ENCODE measurements around the gene PDK4. TPM values are rescaled to one million over a fixed set of nuclear protein-coding genes. Genes with fewer than 3 reads are reported as not detected.
"Not testable (repeated sequence)": the region's sequence is repeated elsewhere in the genome, so short reads cannot be mapped to it uniquely, and the experiment has no call there.

The PDK4 gene
- polyA plus RNA-seq, 4 donors, result 9.1 to 210 (median 84.3) TPM

DNA sequence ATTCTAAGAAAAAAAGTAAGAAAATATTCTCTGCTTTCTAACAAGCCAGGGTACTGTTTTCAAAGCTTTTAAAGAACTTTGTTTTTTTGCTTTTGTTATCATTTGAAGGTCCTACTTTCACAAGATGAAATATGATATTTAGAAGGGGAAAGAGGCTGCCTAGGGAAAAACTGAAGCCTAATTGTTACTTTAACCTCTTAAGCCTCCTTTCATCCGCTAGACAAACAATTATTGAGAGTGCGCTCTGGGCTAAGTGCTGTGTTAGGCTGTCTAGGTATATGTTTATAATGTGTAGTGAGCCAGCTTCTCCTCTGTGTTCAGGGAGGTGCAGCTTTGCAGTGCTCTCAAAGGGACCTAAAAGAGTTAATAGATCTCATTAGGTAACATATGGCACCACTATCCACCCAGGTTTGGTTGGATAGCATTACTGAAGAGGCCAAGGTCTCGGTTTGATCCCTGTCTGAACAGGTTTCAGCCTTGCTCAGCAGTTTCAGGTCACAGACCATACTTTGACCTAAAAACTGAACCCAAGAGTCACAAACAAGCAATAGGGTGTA lies 17.9 kb downstream of the PDK4 start:
- no peaks in the 10 kb centered on the region for H3K27me3 ChIP-seq (ENCODE audit: control insufficient read depth in 3 of 3, insufficient read depth in 3 of 3, low read length in 3 of 3)
- peak; percentile 54 to 80 for DNase-seq
- H3K4me3 ChIP-seq (ENCODE audit: low read depth in 1 of 3, low read length in 3 of 3), result no peak overlapping the region
- no peak for FAIRE-seq
- H3K4me1 ChIP-seq (ENCODE audit: control insufficient read depth in 3 of 3, insufficient read depth in 2 of 3, low read depth in 1 of 3, low read length in 2 of 3), result peaks cover 0 to 7% (median 0%) of the 10 kb centered on the region in 3 donors
- 54 to 70% (median 66%) methylated on average over 3 of the region's 3 CpGs for WGBS, 3 donors
- peaks cover 0 to 3% of the 10 kb centered on the region in 2 donors for H3K9me3 ChIP-seq (ENCODE audit: control insufficient read depth in 2 of 2, insufficient read depth in 1 of 2, low read depth in 1 of 2, low read length in 1 of 2)
- H3K27ac ChIP-seq (ENCODE audit: low read depth in 1 of 3, low read length in 2 of 3), result peak overlapping the region in 1 of 3 donors; percentile 32
- no peaks in the 10 kb centered on the region for H3K36me3 ChIP-seq (ENCODE audit: control insufficient read depth in 3 of 3, insufficient read depth in 2 of 3, low read depth in 1 of 3, low read length in 3 of 3)

DNA sequence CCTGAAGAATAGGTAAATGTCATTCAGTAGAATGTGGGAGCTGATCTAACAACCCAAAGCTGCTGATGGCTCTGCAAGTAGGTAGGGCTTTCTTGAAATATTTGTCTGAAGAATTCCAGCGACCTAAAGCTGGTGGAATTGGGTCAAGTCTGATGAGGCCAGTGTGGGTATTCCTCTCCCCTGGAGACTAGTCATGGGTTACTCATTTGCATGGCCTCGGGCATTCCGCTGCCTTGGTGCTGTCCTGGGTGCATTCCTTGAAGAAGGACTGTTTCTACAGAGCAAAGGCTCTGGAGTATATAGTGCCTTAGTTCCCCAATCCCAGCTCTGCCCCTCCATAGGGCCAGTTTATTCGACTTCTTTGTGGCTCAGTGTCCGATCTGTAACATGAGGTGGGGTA lies 19.2 kb downstream of the PDK4 start:
- Histone ChIP-seq H3K36me3 (ENCODE audit: control insufficient read depth in 3 of 3, insufficient read depth in 2 of 3, low read depth in 1 of 3, low read length in 3 of 3) (no peaks in the 10 kb centered on the region), H3K9me3 (ENCODE audit: control insufficient read depth in 2 of 2, insufficient read depth in 1 of 2, low read depth in 1 of 2, low read length in 1 of 2) (peaks cover 0 to 3% of the 10 kb centered on the region in 2 donors), H3K4me3 (ENCODE audit: low read depth in 1 of 3, low read length in 3 of 3) (no peak overlapping the region), H3K27me3 (ENCODE audit: control insufficient read depth in 3 of 3, insufficient read depth in 3 of 3, low read length in 3 of 3) (no peaks in the 10 kb centered on the region), H3K27ac (ENCODE audit: low read depth in 1 of 3, low read length in 2 of 3) (no peak overlapping the region), H3K4me1 (ENCODE audit: control insufficient read depth in 3 of 3, insufficient read depth in 2 of 3, low read depth in 1 of 3, low read length in 2 of 3) (peaks cover 0 to 7% (median 0%) of the 10 kb centered on the region in 3 donors)
- FAIRE-seq (no peak), DNase-seq (no peak)
- WGBS, 3 donors, result 73 to 85% (median 73%) methylated on average over 5 of the region's 5 CpGs

DNA sequence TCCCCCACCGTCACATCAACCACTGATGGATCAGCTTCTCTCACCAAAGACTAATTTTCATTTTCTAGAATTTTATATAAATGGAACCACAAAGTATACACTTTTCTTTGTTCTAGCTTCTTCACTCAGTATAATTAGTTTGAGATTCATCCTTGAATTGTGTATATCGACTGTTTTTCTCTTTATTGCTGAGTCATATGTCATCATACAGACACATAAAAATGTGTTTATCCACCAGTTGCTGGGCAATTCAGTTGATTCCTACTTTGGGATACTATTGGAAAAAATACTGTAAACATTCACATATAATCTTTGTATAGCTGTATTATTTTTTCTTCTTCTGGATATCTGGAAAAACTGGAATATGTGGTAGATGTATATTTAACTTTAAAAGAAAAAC lies 26.6 kb downstream of the PDK4 start:
- Histone ChIP-seq H3K27ac (ENCODE audit: low read depth in 1 of 3, low read length in 2 of 3) (no peak overlapping the region), H3K27me3 (ENCODE audit: control insufficient read depth in 3 of 3, insufficient read depth in 3 of 3, low read length in 3 of 3) (no peaks in the 10 kb centered on the region), H3K4me3 (ENCODE audit: low read depth in 1 of 3, low read length in 3 of 3) (no peak overlapping the region), H3K36me3 (ENCODE audit: control insufficient read depth in 3 of 3, insufficient read depth in 2 of 3, low read depth in 1 of 3, low read length in 3 of 3) (no peaks in the 10 kb centered on the region), H3K9me3 (ENCODE audit: control insufficient read depth in 2 of 2, insufficient read depth in 1 of 2, low read depth in 1 of 2, low read length in 1 of 2) (no peaks in the 10 kb centered on the region), H3K4me1 (ENCODE audit: control insufficient read depth in 3 of 3, insufficient read depth in 2 of 3, low read depth in 1 of 3, low read length in 2 of 3) (no peaks in the 10 kb centered on the region)
- FAIRE-seq, result no peak
- DNase-seq, result no peak
- WGBS, 3 donors, result 82 to 90% (median 90%) methylated on average over 2 of the region's 2 CpGs

DNA sequence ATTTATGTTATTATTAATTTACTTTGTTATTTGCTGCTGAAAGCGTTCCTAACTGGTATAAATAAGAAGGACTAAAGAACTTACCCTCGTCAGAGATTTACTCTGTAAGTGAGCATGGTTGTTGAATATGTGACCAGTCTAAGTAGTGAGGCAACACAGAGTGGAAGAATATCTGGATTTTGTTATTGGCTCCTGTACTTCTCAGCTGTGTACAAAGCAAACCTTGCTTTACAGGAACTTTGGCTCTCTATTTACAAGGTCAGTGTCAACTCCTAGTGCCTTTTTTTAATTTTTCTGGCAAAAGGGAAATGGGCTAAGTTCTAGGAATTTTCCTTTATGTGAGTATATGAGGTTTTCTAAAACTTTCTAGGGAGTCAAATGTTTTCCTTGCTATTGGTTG lies 35.6 kb downstream of the PDK4 start:
- 69 to 80% (median 73%) methylated on average over 2 of the region's 2 CpGs for WGBS, 3 donors
- no peaks in the 10 kb centered on the region for H3K27me3 ChIP-seq (ENCODE audit: control insufficient read depth in 3 of 3, insufficient read depth in 3 of 3, low read length in 3 of 3)
- no peak for DNase-seq
- no peaks in the 10 kb centered on the region for H3K9me3 ChIP-seq (ENCODE audit: control insufficient read depth in 2 of 2, insufficient read depth in 1 of 2, low read depth in 1 of 2, low read length in 1 of 2)
- H3K4me1 ChIP-seq (ENCODE audit: control insufficient read depth in 3 of 3, insufficient read depth in 2 of 3, low read depth in 1 of 3, low read length in 2 of 3), result peaks cover 0 to 7% (median 3%) of the 10 kb centered on the region in 3 donors
- no peaks in the 10 kb centered on the region for H3K36me3 ChIP-seq (ENCODE audit: control insufficient read depth in 3 of 3, insufficient read depth in 2 of 3, low read depth in 1 of 3, low read length in 3 of 3)
- H3K27ac ChIP-seq (ENCODE audit: low read depth in 1 of 3, low read length in 2 of 3), result no peak overlapping the region
- no peak for FAIRE-seq
- no peak overlapping the region for H3K4me3 ChIP-seq (ENCODE audit: low read depth in 1 of 3, low read length in 3 of 3)

DNA sequence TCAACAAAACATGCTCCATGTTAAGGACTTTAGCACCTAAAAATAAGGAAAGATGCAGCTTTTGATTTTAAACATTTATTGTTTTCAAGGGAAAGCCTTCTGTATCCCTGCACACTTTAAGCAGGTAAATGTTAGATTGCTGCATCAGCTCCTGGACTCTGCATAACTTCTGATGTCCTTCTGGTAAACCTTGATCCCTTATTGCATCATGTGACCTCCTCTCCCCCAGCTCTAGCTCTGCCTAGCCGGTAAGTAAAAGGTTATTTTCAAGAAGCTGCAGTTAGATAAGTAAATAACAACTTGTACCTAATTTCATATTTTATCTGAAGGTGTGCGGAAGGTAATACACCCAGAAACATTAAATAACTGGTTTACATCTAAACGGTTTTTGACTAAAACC lies 37.5 kb downstream of the PDK4 start:
- peaks cover 0 to 14% (median 3%) of the 10 kb centered on the region in 3 donors for H3K4me1 ChIP-seq (ENCODE audit: control insufficient read depth in 3 of 3, insufficient read depth in 2 of 3, low read depth in 1 of 3, low read length in 2 of 3)
- no peak for FAIRE-seq
- DNase-seq, result peak; percentile 79 to 80
- H3K4me3 ChIP-seq (ENCODE audit: low read depth in 1 of 3, low read length in 3 of 3), result no peak overlapping the region
- H3K27ac ChIP-seq (ENCODE audit: low read depth in 1 of 3, low read length in 2 of 3), result peak overlapping the region in 1 of 3 donors; percentile 31
- 14 to 62% (median 30%) methylated on average over 3 of the region's 3 CpGs for WGBS, 3 donors
- H3K36me3 ChIP-seq (ENCODE audit: control insufficient read depth in 3 of 3, insufficient read depth in 2 of 3, low read depth in 1 of 3, low read length in 3 of 3), result no peaks in the 10 kb centered on the region
- H3K27me3 ChIP-seq (ENCODE audit: control insufficient read depth in 3 of 3, insufficient read depth in 3 of 3, low read length in 3 of 3), result no peaks in the 10 kb centered on the region
- H3K9me3 ChIP-seq (ENCODE audit: control insufficient read depth in 2 of 2, insufficient read depth in 1 of 2, low read depth in 1 of 2, low read length in 1 of 2), result no peaks in the 10 kb centered on the region

DNA sequence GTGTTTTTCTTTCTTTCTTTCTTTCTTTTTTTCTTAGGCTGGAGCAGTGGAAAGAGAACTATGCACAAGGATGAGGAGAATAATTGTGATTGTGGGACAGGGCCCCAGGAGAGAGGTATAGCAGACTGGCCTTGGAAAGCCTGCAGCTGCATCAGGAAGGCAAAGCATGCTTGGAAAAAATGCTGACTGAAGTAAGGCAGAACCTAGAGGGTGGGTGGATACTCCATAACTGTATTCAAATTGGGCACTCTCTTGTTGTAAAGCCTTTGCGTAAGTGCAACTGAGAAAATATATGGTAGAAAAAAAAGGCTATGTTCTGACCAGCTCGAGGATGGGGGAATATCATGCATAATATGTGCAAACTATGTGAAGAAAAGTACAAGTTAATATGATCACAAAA lies 39.5 kb downstream of the PDK4 start:
- no peak overlapping the region for H3K4me3 ChIP-seq (ENCODE audit: low read depth in 1 of 3, low read length in 3 of 3)
- 89 to 91% (median 91%) methylated on average over 2 of the region's 2 CpGs for WGBS, 3 donors
- no peak for FAIRE-seq

DNA sequence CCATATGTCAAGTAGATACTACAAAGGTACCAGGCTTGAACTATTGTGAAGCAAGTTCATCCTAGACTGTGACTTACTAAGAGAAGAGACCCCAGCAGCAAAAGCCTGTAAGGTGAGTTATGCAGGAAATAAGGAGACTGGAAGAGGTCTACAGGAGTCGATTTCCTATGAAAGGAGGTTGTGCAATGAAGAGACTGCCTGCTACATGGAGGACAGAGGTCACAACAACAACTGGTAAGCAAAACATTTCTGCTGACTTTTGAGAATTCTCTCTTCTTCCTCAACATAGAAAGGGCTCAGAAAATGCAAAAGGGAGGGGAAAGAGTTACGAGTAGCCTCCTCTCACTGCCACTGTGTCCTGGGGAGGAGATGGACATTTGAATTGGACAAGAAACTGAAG lies 42.4 kb downstream of the PDK4 start:
- FAIRE-seq, result no peak
- peak; percentile 76 to 79 for DNase-seq
- 49 to 58% (median 49%) methylated on average over 2 of the region's 2 CpGs for WGBS, 3 donors
- Histone ChIP-seq H3K36me3 (ENCODE audit: control insufficient read depth in 3 of 3, insufficient read depth in 2 of 3, low read depth in 1 of 3, low read length in 3 of 3) (no peaks in the 10 kb centered on the region), H3K27ac (ENCODE audit: low read depth in 1 of 3, low read length in 2 of 3) (peak overlapping the region in 2 of 3 donors; percentile 5 to 87), H3K27me3 (ENCODE audit: control insufficient read depth in 3 of 3, insufficient read depth in 3 of 3, low read length in 3 of 3) (no peaks in the 10 kb centered on the region), H3K9me3 (ENCODE audit: control insufficient read depth in 2 of 2, insufficient read depth in 1 of 2, low read depth in 1 of 2, low read length in 1 of 2) (no peaks in the 10 kb centered on the region), H3K4me3 (ENCODE audit: low read depth in 1 of 3, low read length in 3 of 3) (no peak overlapping the region), H3K4me1 (ENCODE audit: control insufficient read depth in 3 of 3, insufficient read depth in 2 of 3, low read depth in 1 of 3, low read length in 2 of 3) (peaks cover 3 to 37% (median 10%) of the 10 kb centered on the region in 3 donors)

More for the DNA sequence above, 39.5 kb downstream of the PDK4 start:
- Histone ChIP-seq H3K9me3 (ENCODE audit: control insufficient read depth in 2 of 2, insufficient read depth in 1 of 2, low read depth in 1 of 2, low read length in 1 of 2) (no peaks in the 10 kb centered on the region), H3K27me3 (ENCODE audit: control insufficient read depth in 3 of 3, insufficient read depth in 3 of 3, low read length in 3 of 3) (no peaks in the 10 kb centered on the region), H3K4me1 (ENCODE audit: control insufficient read depth in 3 of 3, insufficient read depth in 2 of 3, low read depth in 1 of 3, low read length in 2 of 3) (peaks cover 0 to 20% (median 3%) of the 10 kb centered on the region in 3 donors), H3K27ac (ENCODE audit: low read depth in 1 of 3, low read length in 2 of 3) (no peak overlapping the region), H3K36me3 (ENCODE audit: control insufficient read depth in 3 of 3, insufficient read depth in 2 of 3, low read depth in 1 of 3, low read length in 3 of 3) (no peaks in the 10 kb centered on the region)
- no peak for DNase-seq

DNA sequence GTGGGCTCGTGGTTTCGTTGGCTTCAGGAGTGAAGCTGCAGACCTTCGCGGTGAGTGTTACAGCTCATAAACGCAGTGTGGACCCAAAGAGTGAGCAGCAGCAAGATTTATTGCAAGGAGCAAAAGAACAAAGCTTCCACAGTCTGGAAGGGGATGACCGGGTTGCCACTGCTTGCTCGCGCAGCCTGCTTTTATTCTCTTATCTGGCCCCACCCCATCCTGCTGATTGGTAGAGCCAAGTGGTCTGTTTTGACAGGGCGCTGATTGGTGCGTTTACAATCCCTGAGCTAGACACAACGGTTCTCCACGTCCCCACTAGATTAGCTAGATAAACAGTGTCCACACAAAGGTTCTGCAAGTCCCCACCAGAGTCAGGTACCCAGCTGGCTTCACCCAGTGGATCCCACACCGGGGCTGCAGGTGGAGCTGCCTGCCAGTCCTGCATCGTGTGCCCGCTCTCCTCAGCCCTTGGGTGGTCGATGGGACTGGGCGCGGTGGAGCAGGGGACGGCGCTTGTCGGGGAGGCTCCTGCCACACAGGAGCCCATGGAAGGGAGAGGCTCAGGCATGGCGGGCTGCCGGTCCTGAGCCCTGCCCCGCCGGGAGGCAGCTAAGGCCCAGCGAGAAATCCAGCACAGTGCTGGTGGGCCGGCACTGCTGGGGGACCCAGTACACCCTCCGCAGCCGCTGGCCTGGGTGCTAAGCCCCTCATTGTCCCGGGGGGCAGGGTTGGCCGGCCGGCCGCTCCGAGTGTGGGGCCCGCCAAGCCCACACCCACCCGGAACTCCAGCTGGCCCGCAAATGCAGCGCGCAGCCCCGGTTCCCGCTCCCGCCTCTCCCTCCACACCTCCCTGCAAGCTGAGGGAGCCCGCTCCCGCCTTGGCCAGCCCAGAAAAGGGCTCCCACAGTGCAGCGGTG lies 44.0 kb downstream of the PDK4 start:
- DNase-seq; H3K9me3 ChIP-seq (ENCODE audit: control insufficient read depth in 2 of 2, insufficient read depth in 1 of 2, low read depth in 1 of 2, low read length in 1 of 2); H3K4me3 ChIP-seq (ENCODE audit: low read depth in 1 of 3, low read length in 3 of 3); H3K27me3 ChIP-seq (ENCODE audit: control insufficient read depth in 3 of 3, insufficient read depth in 3 of 3, low read length in 3 of 3); H3K36me3 ChIP-seq (ENCODE audit: control insufficient read depth in 3 of 3, insufficient read depth in 2 of 3, low read depth in 1 of 3, low read length in 3 of 3); H3K27ac ChIP-seq (ENCODE audit: low read depth in 1 of 3, low read length in 2 of 3); FAIRE-seq: not testable (repeated sequence)
- WGBS, 3 donors, result 82 to 95% (median 92%) methylated on average over 22 to 45 of the region's 45 CpGs
- H3K4me1 ChIP-seq (ENCODE audit: control insufficient read depth in 3 of 3, insufficient read depth in 2 of 3, low read depth in 1 of 3, low read length in 2 of 3), result peaks cover 2 to 31% (median 12%) of the 10 kb centered on the region in 3 donors
